Measurements from ENCODE around the gene CDH2.

CDH2 gene

DNA sequence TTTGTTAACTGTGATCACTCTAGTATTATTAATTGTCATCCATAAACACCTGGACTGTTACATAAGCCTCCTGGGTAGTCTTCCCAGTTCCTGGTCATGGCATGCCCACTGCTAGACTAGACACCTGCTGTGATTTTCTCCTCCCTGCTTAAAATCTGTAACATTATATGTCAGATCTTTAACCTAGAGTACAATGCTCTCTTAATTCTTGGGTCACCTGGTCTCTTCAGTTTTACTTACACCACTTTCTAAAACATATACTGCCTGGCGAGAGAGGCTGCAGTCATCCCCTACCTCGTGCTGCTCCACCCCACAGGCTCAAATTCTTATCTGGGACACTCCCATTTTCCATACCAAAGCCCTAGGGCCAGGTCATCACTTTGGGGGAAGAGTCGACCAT lies 161.3 kb downstream of the CDH2 start:
- H3K27me3 ChIP-seq (replicated peaks; ENCODE audit: control insufficient read depth, insufficient read depth, low read length, poor library complexity, severe bottlenecking), result no peaks in the 10 kb centered on the region
- no peaks in the 10 kb centered on the region for H3K4me1 ChIP-seq (ENCODE audit: control insufficient read depth, insufficient read depth, low read length, poor library complexity, severe bottlenecking)
- H3K4me3 ChIP-seq (ENCODE audit: insufficient read depth, low read depth, low read length, poor library complexity, severe bottlenecking), result no peak overlapping the region
- H3K9me3 ChIP-seq (ENCODE audit: control insufficient read depth, low read length), result no peaks in the 10 kb centered on the region
- no peak for DNase-seq
- H3K27ac ChIP-seq (ENCODE audit: insufficient read depth, low read length, poor library complexity, severe bottlenecking), result no peak overlapping the region
- H3K36me3 ChIP-seq (ENCODE audit: control insufficient read depth, insufficient read depth, low read length), result no peaks in the 10 kb centered on the region

DNA sequence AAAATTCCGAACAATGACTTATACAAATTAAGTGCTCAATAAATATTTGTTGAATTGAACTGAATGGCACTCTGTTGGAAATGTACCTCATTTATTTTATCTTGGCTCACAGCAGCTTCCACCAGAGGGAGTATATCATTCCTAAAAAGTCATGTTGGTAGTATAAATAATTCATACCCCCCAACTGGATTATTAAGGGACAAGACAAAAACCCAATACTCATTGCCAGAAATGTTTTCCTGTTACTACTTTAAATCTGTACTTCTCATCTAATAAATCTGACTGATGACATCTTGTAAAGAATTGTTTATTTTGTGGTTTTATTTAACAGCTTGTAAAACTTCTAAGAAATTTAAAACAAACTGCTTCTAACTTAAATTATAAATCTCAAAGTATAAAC lies 163.9 kb downstream of the CDH2 start:
- no peaks in the 10 kb centered on the region for H3K4me1 ChIP-seq (ENCODE audit: control insufficient read depth, insufficient read depth, low read length, poor library complexity, severe bottlenecking)
- H3K36me3 ChIP-seq (ENCODE audit: control insufficient read depth, insufficient read depth, low read length), result no peaks in the 10 kb centered on the region
- no peaks in the 10 kb centered on the region for H3K9me3 ChIP-seq (ENCODE audit: control insufficient read depth, low read length)
- H3K4me3 ChIP-seq (ENCODE audit: insufficient read depth, low read depth, low read length, poor library complexity, severe bottlenecking), result no peak overlapping the region
- DNase-seq, result no peak
- H3K27ac ChIP-seq (ENCODE audit: insufficient read depth, low read length, poor library complexity, severe bottlenecking), result no peak overlapping the region
- no peaks in the 10 kb centered on the region for H3K27me3 ChIP-seq (replicated peaks; ENCODE audit: control insufficient read depth, insufficient read depth, low read length, poor library complexity, severe bottlenecking)

DNA sequence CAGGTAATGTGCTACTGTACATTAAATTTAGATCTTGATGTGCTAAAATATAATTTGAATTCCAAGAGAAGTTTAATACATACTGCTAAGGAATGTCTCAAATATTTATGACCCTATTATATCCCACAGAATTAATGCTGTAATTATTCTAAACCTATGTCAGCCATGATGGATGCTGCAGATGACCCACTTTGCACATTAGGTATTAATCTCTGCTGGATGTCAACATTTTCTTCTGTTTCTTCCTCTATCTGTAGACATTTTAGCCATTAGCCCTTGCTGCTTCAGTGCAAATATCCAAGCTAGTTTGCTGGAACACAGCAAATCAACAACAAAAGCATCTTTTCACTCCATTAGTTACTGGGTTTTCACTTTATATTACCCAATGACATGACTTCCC lies 164.6 kb downstream of the CDH2 start:
- no peak for DNase-seq
- H3K27me3 ChIP-seq (replicated peaks; ENCODE audit: control insufficient read depth, insufficient read depth, low read length, poor library complexity, severe bottlenecking), result no peaks in the 10 kb centered on the region
- no peaks in the 10 kb centered on the region for H3K4me1 ChIP-seq (ENCODE audit: control insufficient read depth, insufficient read depth, low read length, poor library complexity, severe bottlenecking)
- H3K27ac ChIP-seq (ENCODE audit: insufficient read depth, low read length, poor library complexity, severe bottlenecking), result no peak overlapping the region
- no peaks in the 10 kb centered on the region for H3K36me3 ChIP-seq (ENCODE audit: control insufficient read depth, insufficient read depth, low read length)
- H3K9me3 ChIP-seq (ENCODE audit: control insufficient read depth, low read length), result no peaks in the 10 kb centered on the region
- H3K4me3 ChIP-seq (ENCODE audit: insufficient read depth, low read depth, low read length, poor library complexity, severe bottlenecking), result no peak overlapping the region

DNA sequence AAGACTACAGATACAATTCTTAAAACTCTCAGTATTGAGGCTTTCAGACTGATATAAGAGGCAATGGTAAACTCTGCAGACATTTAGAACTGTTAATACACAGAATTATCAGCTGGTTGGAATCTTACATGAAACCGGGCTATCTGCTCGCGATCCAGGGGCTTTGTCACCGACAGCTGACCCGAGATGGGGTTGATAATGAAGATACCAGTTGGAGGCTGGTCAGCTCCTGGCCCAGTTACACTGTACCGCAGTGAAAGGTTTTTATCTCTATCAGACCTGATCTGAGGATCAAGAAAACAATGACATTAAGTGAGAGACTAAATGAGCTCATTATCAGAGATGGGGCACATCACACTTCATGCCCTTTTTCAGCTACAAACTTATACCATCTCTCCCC lies 167.3 kb downstream of the CDH2 start:
- Histone ChIP-seq H3K4me3 (ENCODE audit: insufficient read depth, low read depth, low read length, poor library complexity, severe bottlenecking) (no peak overlapping the region), H3K4me1 (ENCODE audit: control insufficient read depth, insufficient read depth, low read length, poor library complexity, severe bottlenecking) (no peaks in the 10 kb centered on the region), H3K27ac (ENCODE audit: insufficient read depth, low read length, poor library complexity, severe bottlenecking) (no peak overlapping the region), H3K27me3 (replicated peaks; ENCODE audit: control insufficient read depth, insufficient read depth, low read length, poor library complexity, severe bottlenecking) (no peaks in the 10 kb centered on the region), H3K36me3 (ENCODE audit: control insufficient read depth, insufficient read depth, low read length) (no peaks in the 10 kb centered on the region), H3K9me3 (ENCODE audit: control insufficient read depth, low read length) (no peaks in the 10 kb centered on the region)
- no peak for DNase-seq

DNA sequence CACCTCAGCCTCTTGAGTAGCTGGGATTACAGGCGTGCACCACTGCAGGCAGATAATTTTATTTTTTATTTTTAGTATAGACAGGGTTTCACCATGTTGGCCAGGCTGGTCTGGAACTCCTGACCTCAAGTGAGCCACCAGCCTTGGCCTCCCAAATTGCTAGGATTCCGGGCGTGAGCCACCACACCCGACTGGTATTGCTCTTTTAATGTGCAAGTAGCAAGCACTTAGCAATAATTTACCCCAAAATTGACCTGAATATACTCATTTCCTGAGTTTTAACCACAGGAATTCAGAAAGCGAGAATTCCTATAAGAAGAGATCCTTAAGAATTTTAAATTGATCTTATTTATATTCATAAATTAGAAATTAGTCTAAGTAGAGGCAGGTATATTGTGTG lies 169.1 kb downstream of the CDH2 start:
- Histone ChIP-seq H3K4me1 (ENCODE audit: control insufficient read depth, insufficient read depth, low read length, poor library complexity, severe bottlenecking) (no peaks in the 10 kb centered on the region), H3K27ac (ENCODE audit: insufficient read depth, low read length, poor library complexity, severe bottlenecking) (no peak overlapping the region), H3K4me3 (ENCODE audit: insufficient read depth, low read depth, low read length, poor library complexity, severe bottlenecking) (no peak overlapping the region), H3K27me3 (replicated peaks; ENCODE audit: control insufficient read depth, insufficient read depth, low read length, poor library complexity, severe bottlenecking) (no peaks in the 10 kb centered on the region), H3K9me3 (ENCODE audit: control insufficient read depth, low read length) (no peaks in the 10 kb centered on the region), H3K36me3 (ENCODE audit: control insufficient read depth, insufficient read depth, low read length) (no peaks in the 10 kb centered on the region)
- no peak for DNase-seq

DNA sequence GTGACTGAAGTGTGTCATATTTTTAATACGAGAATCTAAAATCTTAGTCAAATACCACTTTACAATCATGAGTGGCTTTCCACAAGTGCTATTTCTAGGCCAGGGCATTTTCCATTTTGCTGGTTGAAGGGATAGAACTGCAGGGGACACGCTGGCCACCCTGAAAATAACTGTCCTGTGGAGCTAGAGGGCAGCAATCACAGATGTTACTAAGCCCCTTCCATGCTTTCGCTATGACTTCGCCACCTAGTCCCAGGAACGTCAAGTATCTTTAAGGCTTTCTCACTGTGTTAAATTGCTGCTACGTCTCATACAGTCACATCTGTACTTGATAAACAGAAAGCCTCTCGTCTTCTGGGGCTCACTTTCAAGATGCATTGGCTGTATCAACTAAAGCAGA lies 171.8 kb downstream of the CDH2 start:
- H3K36me3 ChIP-seq (ENCODE audit: control insufficient read depth, insufficient read depth, low read length), result no peaks in the 10 kb centered on the region
- no peak overlapping the region for H3K4me3 ChIP-seq (ENCODE audit: insufficient read depth, low read depth, low read length, poor library complexity, severe bottlenecking)
- H3K27me3 ChIP-seq (replicated peaks; ENCODE audit: control insufficient read depth, insufficient read depth, low read length, poor library complexity, severe bottlenecking), result no peaks in the 10 kb centered on the region
- no peaks in the 10 kb centered on the region for H3K9me3 ChIP-seq (ENCODE audit: control insufficient read depth, low read length)
- H3K27ac ChIP-seq (ENCODE audit: insufficient read depth, low read length, poor library complexity, severe bottlenecking), result no peak overlapping the region
- H3K4me1 ChIP-seq (ENCODE audit: control insufficient read depth, insufficient read depth, low read length, poor library complexity, severe bottlenecking), result no peaks in the 10 kb centered on the region
- DNase-seq, result no peak

DNA sequence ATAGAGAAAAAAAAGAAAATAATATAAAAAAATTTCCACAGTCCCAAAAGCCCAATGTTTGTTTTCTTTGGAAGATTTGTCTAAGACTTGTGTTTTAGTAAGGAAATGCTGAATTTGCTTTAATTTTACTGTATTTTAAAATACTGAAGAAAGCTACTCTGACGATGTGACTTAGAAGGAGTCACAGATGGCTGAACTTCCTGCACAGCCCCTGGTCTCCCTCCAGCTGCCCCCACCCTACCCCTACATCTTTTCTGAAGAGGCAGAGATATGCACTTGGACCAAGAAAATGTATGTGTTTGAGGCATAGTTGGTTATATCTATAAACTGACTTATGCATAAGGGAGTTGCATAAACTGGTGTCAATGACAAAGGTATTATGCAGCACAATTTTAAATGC lies 172.3 kb downstream of the CDH2 start:
- no peak overlapping the region for H3K4me3 ChIP-seq (ENCODE audit: insufficient read depth, low read depth, low read length, poor library complexity, severe bottlenecking)
- no peaks in the 10 kb centered on the region for H3K4me1 ChIP-seq (ENCODE audit: control insufficient read depth, insufficient read depth, low read length, poor library complexity, severe bottlenecking)
- H3K9me3 ChIP-seq (ENCODE audit: control insufficient read depth, low read length), result no peaks in the 10 kb centered on the region
- no peaks in the 10 kb centered on the region for H3K36me3 ChIP-seq (ENCODE audit: control insufficient read depth, insufficient read depth, low read length)
- H3K27ac ChIP-seq (ENCODE audit: insufficient read depth, low read length, poor library complexity, severe bottlenecking), result no peak overlapping the region
- DNase-seq, result no peak
- H3K27me3 ChIP-seq (replicated peaks; ENCODE audit: control insufficient read depth, insufficient read depth, low read length, poor library complexity, severe bottlenecking), result no peaks in the 10 kb centered on the region

DNA sequence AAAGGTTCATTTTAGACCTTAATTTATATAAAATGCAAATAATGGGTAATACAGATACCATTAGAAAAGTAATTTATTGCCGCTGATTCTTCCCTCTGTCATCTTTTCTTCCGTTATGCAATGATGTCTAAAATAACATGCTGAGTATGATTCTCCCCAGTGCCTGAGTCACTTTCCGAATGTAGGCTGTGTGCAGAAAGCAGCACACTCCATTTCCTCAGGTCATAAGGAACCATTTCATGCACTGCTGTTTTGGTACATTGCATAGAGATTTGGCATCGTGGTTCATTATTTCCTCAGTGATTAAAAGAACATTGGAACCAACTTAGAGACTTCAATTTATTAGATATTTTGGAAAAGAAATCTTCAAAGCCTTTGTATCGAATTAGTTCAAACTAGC lies 173.5 kb downstream of the CDH2 start:
- H3K27ac ChIP-seq (ENCODE audit: insufficient read depth, low read length, poor library complexity, severe bottlenecking), result no peak overlapping the region
- no peaks in the 10 kb centered on the region for H3K36me3 ChIP-seq (ENCODE audit: control insufficient read depth, insufficient read depth, low read length)
- no peaks in the 10 kb centered on the region for H3K4me1 ChIP-seq (ENCODE audit: control insufficient read depth, insufficient read depth, low read length, poor library complexity, severe bottlenecking)
- H3K9me3 ChIP-seq (ENCODE audit: control insufficient read depth, low read length), result no peaks in the 10 kb centered on the region
- H3K4me3 ChIP-seq (ENCODE audit: insufficient read depth, low read depth, low read length, poor library complexity, severe bottlenecking), result no peak overlapping the region
- no peak for DNase-seq
- H3K27me3 ChIP-seq (replicated peaks; ENCODE audit: control insufficient read depth, insufficient read depth, low read length, poor library complexity, severe bottlenecking), result no peaks in the 10 kb centered on the region

DNA sequence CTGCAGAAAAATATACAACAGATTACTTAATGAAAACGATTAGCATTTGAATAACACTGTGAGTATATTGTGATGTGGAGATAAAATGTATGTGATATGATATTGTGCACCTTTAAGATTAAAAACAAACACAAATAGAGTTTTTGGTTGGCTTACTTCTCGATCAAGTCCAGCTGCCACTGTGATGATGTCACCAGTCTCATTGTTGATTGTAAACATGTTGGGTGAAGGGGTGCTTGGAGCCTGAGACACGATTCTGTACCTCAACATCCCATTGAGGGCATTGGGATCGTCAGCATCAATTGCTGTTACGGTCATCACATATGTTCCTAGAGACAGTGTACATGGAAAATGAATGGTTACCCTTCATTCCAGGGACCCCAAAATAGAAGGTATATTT lies 174.1 kb downstream of the CDH2 start:
- no peaks in the 10 kb centered on the region for H3K9me3 ChIP-seq (ENCODE audit: control insufficient read depth, low read length)
- no peaks in the 10 kb centered on the region for H3K4me1 ChIP-seq (ENCODE audit: control insufficient read depth, insufficient read depth, low read length, poor library complexity, severe bottlenecking)
- H3K36me3 ChIP-seq (ENCODE audit: control insufficient read depth, insufficient read depth, low read length), result no peaks in the 10 kb centered on the region
- H3K27ac ChIP-seq (ENCODE audit: insufficient read depth, low read length, poor library complexity, severe bottlenecking), result no peak overlapping the region
- H3K27me3 ChIP-seq (replicated peaks; ENCODE audit: control insufficient read depth, insufficient read depth, low read length, poor library complexity, severe bottlenecking), result no peaks in the 10 kb centered on the region
- H3K4me3 ChIP-seq (ENCODE audit: insufficient read depth, low read depth, low read length, poor library complexity, severe bottlenecking), result no peak overlapping the region
- DNase-seq, result no peak

DNA sequence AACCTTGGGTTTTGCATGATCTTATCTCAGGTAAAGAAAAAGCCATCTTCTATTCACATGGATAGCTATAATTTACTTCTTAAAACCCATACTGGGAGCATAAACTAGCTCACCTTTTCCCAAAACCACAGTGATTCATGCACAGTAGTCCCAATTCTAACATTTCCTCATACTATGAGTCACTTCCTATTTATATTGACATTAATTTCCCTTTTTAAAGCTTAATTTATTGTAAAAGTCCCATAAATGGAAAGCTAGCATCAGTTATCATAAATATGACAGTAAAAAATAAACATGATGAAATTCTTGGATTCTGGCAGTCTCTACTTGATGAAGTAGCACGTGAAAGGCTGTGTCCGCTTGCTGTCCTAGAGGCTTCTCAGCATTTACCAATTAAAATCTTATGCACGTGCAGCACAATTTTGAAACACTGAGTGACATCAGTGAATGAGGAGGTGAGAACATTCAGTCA lies 180.1 kb downstream of the CDH2 start:
- no peak for DNase-seq
- H3K27me3 ChIP-seq (replicated peaks; ENCODE audit: control insufficient read depth, insufficient read depth, low read length, poor library complexity, severe bottlenecking), result no peaks in the 10 kb centered on the region
- no peaks in the 10 kb centered on the region for H3K4me1 ChIP-seq (ENCODE audit: control insufficient read depth, insufficient read depth, low read length, poor library complexity, severe bottlenecking)
- no peak overlapping the region for H3K4me3 ChIP-seq (ENCODE audit: insufficient read depth, low read depth, low read length, poor library complexity, severe bottlenecking)
- no peak overlapping the region for H3K27ac ChIP-seq (ENCODE audit: insufficient read depth, low read length, poor library complexity, severe bottlenecking)
- H3K36me3 ChIP-seq (ENCODE audit: control insufficient read depth, insufficient read depth, low read length), result no peaks in the 10 kb centered on the region
- H3K9me3 ChIP-seq (ENCODE audit: control insufficient read depth, low read length), result no peaks in the 10 kb centered on the region
